ENCODE results near the gene CCDC14. TPM values are rescaled to one million over a fixed set of nuclear protein-coding genes. Genes with fewer than 3 reads are reported as not detected.

Gene CCDC14
- total RNA-seq, 1 donor from 2014 or later, result 43.1 TPM

DNA sequence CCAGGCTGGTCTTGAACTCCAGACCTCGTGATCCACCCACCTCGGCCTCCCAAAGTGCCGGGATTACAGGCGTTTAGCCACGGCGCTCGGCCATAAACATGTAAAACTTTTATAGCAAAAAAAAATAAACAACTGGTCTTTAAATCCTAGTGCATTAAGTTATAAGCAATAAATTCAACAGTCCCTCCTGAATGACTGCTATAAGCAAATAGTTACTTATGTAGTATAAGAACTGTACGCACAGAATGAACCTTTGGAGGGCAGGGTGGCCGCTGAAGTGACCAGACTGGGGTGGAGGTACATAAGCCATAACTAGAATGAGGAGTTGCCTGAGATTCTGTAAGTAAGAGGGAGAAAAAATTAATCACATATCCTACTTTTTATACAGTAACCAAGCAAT, 12.6 kb downstream of the CCDC14 start:
- intact Hi-C loops (cut with micrococcal nuclease), result no loop called here
- Mint-ChIP-seq H3K4me3 (no peak overlapping the region), H3K27ac (no peak overlapping the region), H3K27me3 (no peaks in the 10 kb centered on the region), H3K4me1 (no peaks in the 10 kb centered on the region), H3K36me3 (ENCODE audit: low read depth) (peaks cover 25% of the 10 kb centered on the region), H3K9me3 (no peaks in the 10 kb centered on the region)
- DNase-seq, result no peak

DNA sequence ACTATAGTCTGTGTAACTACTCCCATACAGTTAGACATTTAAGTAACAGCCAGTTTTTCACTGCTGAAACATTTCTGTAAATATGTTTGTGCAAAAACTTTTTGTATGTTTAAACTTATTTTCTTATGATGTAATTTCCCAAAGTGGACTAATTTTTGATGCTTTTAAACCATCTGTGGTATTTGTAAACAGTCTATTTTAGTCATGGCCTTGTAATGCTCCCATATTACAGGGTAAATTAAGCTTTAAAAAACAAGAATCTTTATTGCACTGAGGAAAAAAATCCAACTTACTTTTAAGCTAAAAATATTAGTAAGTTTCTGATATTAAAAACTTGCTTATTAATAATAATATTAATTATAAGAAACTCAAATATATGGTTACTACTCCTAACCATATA, 13.5 kb downstream of the CCDC14 start:
- intact Hi-C loops (cut with micrococcal nuclease), result no loop called here
- Mint-ChIP-seq H3K27me3 (no peaks in the 10 kb centered on the region), H3K4me3 (no peak overlapping the region), H3K27ac (no peak overlapping the region), H3K4me1 (no peaks in the 10 kb centered on the region), H3K36me3 (ENCODE audit: low read depth) (peaks cover 17% of the 10 kb centered on the region), H3K9me3 (no peaks in the 10 kb centered on the region)
- no peak for DNase-seq

DNA sequence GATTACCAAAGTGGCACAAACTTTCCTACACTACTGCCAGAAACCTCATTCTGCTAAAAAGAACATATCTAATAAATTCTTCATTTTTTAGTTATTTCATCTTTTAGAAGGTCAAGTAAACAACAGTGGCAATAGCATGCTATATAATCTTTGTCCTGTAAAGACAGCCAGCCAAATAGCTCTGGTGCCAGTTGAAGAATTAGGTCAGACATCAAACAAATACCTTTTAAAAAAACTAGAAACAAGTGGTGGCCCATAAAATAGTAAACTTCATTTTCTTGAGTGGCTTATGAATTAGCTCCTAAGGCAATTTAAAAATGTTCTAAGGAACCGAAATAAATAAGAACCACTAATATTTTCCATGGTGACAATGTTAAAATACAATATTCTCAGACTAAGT, 19.5 kb downstream of the CCDC14 start:
- H3K4me3 Mint-ChIP-seq, result no peak overlapping the region
- no peaks in the 10 kb centered on the region for H3K27me3 Mint-ChIP-seq
- no peak overlapping the region for H3K27ac Mint-ChIP-seq
- intact Hi-C loops (cut with micrococcal nuclease), result no loop called here
- no peaks in the 10 kb centered on the region for H3K4me1 Mint-ChIP-seq
- no peaks in the 10 kb centered on the region for H3K9me3 Mint-ChIP-seq
- no peak for DNase-seq
- H3K36me3 Mint-ChIP-seq (ENCODE audit: low read depth), result peaks cover 28% of the 10 kb centered on the region

DNA sequence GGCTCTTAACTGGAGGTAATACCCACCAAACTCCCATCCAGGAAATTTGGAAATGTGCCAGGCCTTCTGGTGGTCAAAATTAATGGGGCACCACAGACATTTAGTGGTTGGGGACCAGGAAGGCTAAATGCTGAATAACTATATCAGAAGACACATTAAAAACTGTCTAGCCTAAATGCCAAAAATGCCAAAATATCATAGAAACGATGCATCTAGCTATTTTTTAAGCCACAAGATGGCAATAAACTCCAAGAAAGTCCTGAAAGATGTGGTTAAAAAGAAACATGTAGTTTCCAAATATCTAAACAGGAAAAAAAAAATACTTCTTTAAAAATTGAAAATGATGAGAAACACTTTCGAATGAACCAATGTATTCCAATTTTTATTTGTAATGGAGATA, 19.9 kb downstream of the CCDC14 start:
- H3K4me1 Mint-ChIP-seq, result no peaks in the 10 kb centered on the region
- intact Hi-C loops (cut with micrococcal nuclease), result no loop called here
- peaks cover 28% of the 10 kb centered on the region for H3K36me3 Mint-ChIP-seq (ENCODE audit: low read depth)
- H3K9me3 Mint-ChIP-seq, result no peaks in the 10 kb centered on the region
- no peak for DNase-seq
- H3K27ac Mint-ChIP-seq, result no peak overlapping the region
- no peak overlapping the region for H3K4me3 Mint-ChIP-seq
- no peaks in the 10 kb centered on the region for H3K27me3 Mint-ChIP-seq

DNA sequence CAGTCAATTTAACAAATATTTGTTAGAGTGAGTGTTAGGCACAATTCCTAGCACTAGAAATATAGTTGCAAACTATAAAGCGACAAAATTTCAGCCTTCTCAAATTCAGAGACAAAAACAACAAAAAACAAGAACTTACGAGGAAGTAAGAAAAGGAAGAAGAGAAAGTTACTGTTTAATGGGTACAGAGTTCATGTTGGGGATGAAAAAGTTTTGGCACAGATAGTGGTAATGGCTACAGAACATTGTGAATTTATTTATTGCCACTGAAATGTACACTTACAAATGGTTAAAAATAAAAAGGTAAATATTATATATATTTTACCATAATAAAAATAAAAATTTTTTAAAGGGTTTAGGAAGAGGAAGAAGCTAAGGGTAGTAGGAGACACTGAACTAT, 21.3 kb downstream of the CCDC14 start:
- Mint-ChIP-seq H3K27ac (no peak overlapping the region), H3K4me3 (no peak overlapping the region), H3K9me3 (no peaks in the 10 kb centered on the region), H3K27me3 (no peaks in the 10 kb centered on the region), H3K4me1 (no peaks in the 10 kb centered on the region), H3K36me3 (ENCODE audit: low read depth) (peaks cover 30% of the 10 kb centered on the region)
- intact Hi-C loops (cut with micrococcal nuclease), result no loop called here
- DNase-seq, result no peak

DNA sequence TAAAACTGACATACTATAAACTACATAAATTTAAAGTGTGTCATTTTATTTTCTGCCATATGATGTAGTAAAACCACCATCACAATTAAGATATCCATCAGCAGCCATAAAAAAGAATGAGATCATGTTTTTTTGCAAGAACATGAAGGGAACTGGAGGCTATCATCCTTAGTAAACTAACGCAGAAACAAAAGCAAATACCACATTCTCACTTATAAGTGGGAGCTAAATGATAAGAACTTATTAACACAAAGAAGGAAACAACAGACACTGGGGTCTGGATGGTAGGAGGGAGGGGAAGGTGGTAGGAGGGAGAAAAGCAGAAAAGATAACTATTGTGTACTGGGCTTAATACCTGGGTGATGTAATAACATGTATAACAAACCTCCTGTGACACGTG, 24.6 kb downstream of the CCDC14 start:
- no peak overlapping the region for H3K27ac Mint-ChIP-seq
- H3K36me3 Mint-ChIP-seq (ENCODE audit: low read depth), result peaks cover 33% of the 10 kb centered on the region
- no peaks in the 10 kb centered on the region for H3K4me1 Mint-ChIP-seq
- intact Hi-C loops (cut with micrococcal nuclease), result no loop called here
- no peaks in the 10 kb centered on the region for H3K27me3 Mint-ChIP-seq
- DNase-seq, result no peak
- no peaks in the 10 kb centered on the region for H3K9me3 Mint-ChIP-seq
- H3K4me3 Mint-ChIP-seq, result no peak overlapping the region

DNA sequence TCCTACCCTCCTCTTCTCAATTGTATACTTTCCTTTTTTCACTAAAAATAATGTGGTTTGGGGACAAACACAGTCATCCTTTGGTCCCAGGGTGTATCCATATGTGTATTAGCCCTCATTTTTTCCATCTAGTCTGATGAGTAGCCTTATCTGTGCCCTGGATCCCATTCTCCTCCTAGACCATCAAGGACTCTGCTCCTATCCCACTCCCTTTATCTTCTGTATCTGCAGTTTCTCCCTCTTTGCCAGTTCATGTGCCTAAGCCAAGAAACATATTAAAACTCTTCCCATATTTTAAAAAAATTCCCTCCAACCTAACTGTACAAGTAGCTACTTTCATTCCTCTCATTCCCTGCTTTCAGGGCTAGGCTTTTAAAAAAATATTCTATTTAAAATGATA, 25.2 kb downstream of the CCDC14 start:
- Mint-ChIP-seq H3K36me3 (ENCODE audit: low read depth) (peaks cover 31% of the 10 kb centered on the region), H3K4me3 (no peak overlapping the region), H3K27me3 (no peaks in the 10 kb centered on the region), H3K9me3 (no peaks in the 10 kb centered on the region), H3K4me1 (no peaks in the 10 kb centered on the region), H3K27ac (no peak overlapping the region)
- no peak for DNase-seq
- intact Hi-C loops (cut with micrococcal nuclease), result no loop called here

DNA sequence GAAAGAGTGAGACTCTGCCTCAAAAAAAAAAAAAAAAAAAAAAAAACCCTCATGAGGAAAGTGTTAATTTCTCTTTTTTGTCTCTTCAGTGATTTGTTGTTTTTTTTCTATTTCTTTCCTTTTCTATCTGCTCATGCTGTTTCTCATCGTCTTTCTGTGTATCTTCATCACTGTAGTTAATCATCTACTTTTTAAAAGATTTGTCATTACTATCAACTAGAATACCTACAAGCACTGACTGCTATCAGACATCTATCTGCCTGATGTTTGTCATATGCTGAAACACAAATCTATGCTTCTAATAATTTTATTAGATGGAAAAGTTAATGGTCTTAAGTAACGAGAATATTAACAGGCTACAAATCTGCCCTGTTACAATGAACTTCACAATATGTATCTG, 26.8 kb downstream of the CCDC14 start:
- Mint-ChIP-seq H3K9me3 (no peaks in the 10 kb centered on the region), H3K4me1 (no peaks in the 10 kb centered on the region), H3K4me3 (no peak overlapping the region), H3K36me3 (ENCODE audit: low read depth) (peaks cover 28% of the 10 kb centered on the region), H3K27me3 (no peaks in the 10 kb centered on the region), H3K27ac (no peak overlapping the region)
- intact Hi-C loops (cut with micrococcal nuclease), result no loop called here
- no peak for DNase-seq

DNA sequence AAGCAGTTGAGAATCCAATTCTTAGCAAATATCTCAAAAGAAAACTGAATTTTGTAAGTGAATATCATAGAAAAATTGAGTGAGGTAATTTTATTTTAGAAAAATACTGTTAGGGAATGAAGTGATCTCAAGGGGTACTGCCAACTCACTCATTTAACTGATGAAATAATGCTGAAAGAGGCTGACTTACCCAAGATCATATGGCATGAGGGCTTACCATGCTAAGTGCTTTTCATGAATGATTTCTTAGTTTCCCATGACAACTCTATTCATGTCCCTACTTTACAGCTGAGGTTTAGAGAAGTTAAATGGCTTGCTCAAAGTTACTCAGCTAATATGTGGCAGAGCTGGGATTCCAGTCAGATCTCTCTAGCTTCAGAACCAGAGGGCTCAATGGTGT, 30.6 kb downstream of the CCDC14 start:
- H3K4me1 Mint-ChIP-seq, result no peaks in the 10 kb centered on the region
- peaks cover 20% of the 10 kb centered on the region for H3K36me3 Mint-ChIP-seq (ENCODE audit: low read depth)
- no peak overlapping the region for H3K27ac Mint-ChIP-seq
- DNase-seq, result no peak
- intact Hi-C loops (cut with micrococcal nuclease), result no loop called here
- no peaks in the 10 kb centered on the region for H3K27me3 Mint-ChIP-seq
- H3K4me3 Mint-ChIP-seq, result no peak overlapping the region
- no peaks in the 10 kb centered on the region for H3K9me3 Mint-ChIP-seq

DNA sequence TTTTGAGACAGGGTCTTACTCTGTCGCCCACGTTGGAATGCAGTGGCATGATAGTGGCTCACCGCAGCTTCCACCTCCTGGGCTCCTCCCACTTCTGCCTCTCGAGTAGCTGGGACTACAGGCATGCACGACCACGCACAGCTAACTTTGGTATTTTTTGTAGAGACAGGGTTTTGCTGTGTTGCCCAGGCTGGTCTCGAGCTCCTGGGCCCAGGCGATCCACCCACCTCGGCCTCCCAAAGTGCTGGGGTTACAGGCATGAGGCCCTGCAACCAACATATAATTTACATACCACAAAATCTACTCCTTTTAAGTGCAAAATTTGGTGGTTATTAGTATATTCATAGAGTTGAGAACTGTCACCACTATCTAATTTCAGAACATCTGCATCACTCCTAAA, 31.7 kb downstream of the CCDC14 start:
- Mint-ChIP-seq H3K27ac (no peak overlapping the region), H3K27me3 (no peaks in the 10 kb centered on the region), H3K4me3 (no peak overlapping the region), H3K9me3 (peaks cover 4% of the 10 kb centered on the region), H3K36me3 (ENCODE audit: low read depth) (peaks cover 27% of the 10 kb centered on the region), H3K4me1 (no peaks in the 10 kb centered on the region)
- peak; percentile 37 for DNase-seq
- intact Hi-C loops (cut with micrococcal nuclease), result no loop called here

DNA sequence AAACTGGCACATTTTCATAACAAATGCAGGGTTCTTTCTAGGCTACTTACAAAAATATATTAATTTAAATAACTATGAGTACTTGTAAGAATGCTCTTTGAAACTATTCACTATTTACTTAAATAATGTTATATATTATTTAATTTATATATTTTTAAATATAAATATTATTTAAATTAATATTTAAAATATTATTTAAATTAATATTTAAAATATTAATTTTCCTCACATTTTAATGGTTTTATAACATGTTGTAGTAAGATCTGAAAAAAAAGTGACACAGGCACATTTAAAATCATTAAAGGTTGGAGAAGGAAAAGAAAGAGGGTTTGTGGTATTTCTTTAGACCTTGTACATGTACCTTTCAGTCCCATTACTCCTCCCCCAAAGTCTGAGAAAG, 34.6 kb downstream of the CCDC14 start:
- intact Hi-C loops (cut with micrococcal nuclease), result no loop called here
- Mint-ChIP-seq H3K4me3 (no peak overlapping the region), H3K36me3 (ENCODE audit: low read depth) (peaks cover 35% of the 10 kb centered on the region), H3K4me1 (no peaks in the 10 kb centered on the region), H3K27me3 (no peaks in the 10 kb centered on the region), H3K27ac (no peak overlapping the region), H3K9me3 (peaks cover 18% of the 10 kb centered on the region)
- DNase-seq, result no peak

DNA sequence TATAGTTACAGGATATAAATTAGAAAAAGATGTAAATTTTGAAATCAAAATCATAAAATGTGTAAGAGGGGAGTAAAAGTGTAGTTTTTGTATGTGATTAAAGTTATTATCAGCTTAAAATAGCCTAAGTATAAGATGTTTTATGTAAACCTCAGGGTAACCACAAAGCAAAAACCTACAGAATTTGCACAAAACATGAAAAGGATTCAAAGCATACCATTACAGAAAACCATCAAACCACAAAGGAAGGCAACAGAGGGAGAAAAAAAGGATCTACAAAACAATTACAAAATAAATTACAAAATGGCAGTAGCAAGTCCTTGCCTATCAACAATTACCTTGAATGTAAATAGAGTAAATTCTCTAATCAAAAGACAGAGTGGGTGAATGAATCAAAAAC, 40.2 kb downstream of the CCDC14 start:
- no peak for DNase-seq
- intact Hi-C loops (cut with micrococcal nuclease), result no loop called here
- Mint-ChIP-seq H3K9me3 (peaks cover 30% of the 10 kb centered on the region), H3K27me3 (no peaks in the 10 kb centered on the region), H3K27ac (no peak overlapping the region), H3K4me3 (no peak overlapping the region), H3K36me3 (ENCODE audit: low read depth) (peaks cover 46% of the 10 kb centered on the region), H3K4me1 (peaks cover 5% of the 10 kb centered on the region)

DNA sequence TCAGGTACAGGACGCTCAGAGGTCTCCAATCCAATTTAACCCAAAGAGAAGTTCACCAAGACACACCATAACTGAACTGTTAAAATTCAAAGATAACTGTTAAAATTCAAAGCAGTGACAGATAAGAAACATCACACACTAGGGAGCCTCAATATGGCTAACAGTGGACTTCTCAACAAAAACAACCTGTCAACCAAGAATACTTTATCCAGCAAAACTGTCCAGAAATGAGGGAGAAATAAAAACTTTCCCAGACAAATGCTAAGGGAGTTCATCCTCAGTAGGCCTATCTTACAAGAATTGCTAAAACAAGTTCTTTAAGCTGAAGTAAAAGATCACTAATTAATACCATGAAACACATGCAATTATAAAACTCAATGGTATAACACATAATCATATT, 40.6 kb downstream of the CCDC14 start:
- H3K27ac Mint-ChIP-seq, result no peak overlapping the region
- H3K9me3 Mint-ChIP-seq, result peaks cover 30% of the 10 kb centered on the region
- H3K27me3 Mint-ChIP-seq, result no peaks in the 10 kb centered on the region
- H3K4me3 Mint-ChIP-seq, result no peak overlapping the region
- peaks cover 5% of the 10 kb centered on the region for H3K4me1 Mint-ChIP-seq
- H3K36me3 Mint-ChIP-seq (ENCODE audit: low read depth), result peaks cover 47% of the 10 kb centered on the region
- intact Hi-C loops (cut with micrococcal nuclease), result no loop called here
- DNase-seq, result no peak

DNA sequence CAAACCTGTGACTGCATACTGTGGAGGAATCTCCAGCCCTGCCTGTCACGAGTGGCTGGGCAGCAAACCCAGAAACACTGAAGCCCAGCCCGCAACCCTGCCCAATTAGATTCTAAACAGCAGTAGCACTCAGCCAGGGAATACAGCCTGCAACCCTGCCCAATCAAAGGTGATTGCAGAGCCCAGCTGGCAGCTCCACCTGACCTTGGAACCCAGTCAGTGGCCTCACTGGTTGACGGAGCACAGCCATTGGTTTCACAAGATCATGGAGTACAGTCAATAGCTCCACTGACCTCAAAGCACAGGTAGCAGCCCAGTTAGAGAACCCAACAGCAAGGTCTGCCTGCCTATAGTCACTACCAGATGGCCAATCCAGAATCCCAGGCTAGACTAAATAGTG, 41.7 kb downstream of the CCDC14 start:
- intact Hi-C loops (cut with micrococcal nuclease), result no loop called here
- H3K4me3 Mint-ChIP-seq, result no peak overlapping the region
- peaks cover 40% of the 10 kb centered on the region for H3K36me3 Mint-ChIP-seq (ENCODE audit: low read depth)
- no peaks in the 10 kb centered on the region for H3K27me3 Mint-ChIP-seq
- peaks cover 5% of the 10 kb centered on the region for H3K4me1 Mint-ChIP-seq
- H3K27ac Mint-ChIP-seq, result no peak overlapping the region
- no peak for DNase-seq
- peaks cover 26% of the 10 kb centered on the region for H3K9me3 Mint-ChIP-seq

DNA sequence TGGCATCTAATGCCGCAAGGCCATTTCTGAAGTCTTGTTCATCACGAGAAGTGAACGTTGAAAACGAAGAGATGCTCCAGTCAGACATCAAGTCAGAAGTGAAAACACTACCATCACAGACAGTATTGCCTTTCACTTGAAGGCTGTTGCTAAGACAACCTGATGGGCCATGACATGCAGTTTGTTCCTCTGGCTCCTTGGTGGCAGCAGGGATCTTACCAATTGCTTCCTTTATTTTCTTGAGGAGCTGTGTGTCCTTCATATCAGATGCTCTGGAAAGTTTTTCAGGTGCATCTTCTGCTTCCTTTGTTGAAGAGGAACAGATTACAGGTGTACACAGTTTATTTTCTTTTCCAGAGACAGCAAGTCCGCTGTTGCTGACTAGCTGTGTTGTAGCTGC, 46.2 kb downstream of the CCDC14 start:
- peak; percentile 43 for DNase-seq
- H3K9me3 Mint-ChIP-seq, result no peaks in the 10 kb centered on the region
- no peak overlapping the region for H3K27ac Mint-ChIP-seq
- intact Hi-C loops (cut with micrococcal nuclease), result no loop called here
- no peaks in the 10 kb centered on the region for H3K4me1 Mint-ChIP-seq
- H3K27me3 Mint-ChIP-seq, result no peaks in the 10 kb centered on the region
- no peak overlapping the region for H3K4me3 Mint-ChIP-seq
- H3K36me3 Mint-ChIP-seq (ENCODE audit: low read depth), result peaks cover 9% of the 10 kb centered on the region
